ENCODE data around the gene GNPAT. TPM values are rescaled to one million over a fixed set of nuclear protein-coding genes. Genes with fewer than 3 reads are reported as not detected.

The GNPAT gene
- total and polyA plus RNA-seq, 2 of the 8 experiments (the other 6 are each of a cell fraction or from before 2014, with no cell fraction given), result 22.9 to 47.4 TPM

DNA sequence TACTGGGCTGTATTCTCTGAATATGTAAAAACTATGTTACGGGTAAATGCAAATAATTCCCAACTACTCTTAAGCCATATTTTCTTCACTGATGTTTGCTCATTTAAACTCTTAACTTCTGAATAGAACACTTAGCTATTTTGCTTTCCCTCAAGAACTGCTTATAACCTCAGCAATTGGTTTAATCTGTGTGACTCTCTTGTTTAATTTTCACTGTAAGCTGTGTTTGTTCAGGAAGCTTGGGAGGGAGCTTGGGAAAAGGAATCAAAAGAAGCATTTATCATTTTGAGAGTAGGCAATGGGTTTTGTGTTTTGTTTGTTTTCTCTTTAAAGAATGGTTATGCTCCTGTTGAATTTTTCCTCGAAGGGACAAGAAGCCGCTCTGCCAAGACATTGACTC is 24.4 kb downstream of the GNPAT start:
- Histone ChIP-seq H4K91ac (replicated peaks; ENCODE audit: insufficient read length, low read length) (no peak overlapping the region), H4K20me1 (replicated peaks in 1 of 2; ENCODE audit: control insufficient read depth in 1 of 2, insufficient read depth in 2 of 2, low read length in 2 of 2) (peaks cover 2 to 3% of the 10 kb centered on the region in 2 experiments), H3K4me2 (ENCODE audit: insufficient read depth in 1 of 2, low read depth in 2 of 2, low read length in 2 of 2) (no peak overlapping the region), H3K56ac (replicated peaks; ENCODE audit: insufficient read length, low read depth, low read length) (no peak overlapping the region), H2AK5ac (ENCODE audit: low read depth, low read length) (no peak overlapping the region), H2BK12ac (ENCODE audit: low read depth, low read length) (no peak overlapping the region), H3K9ac (replicated peaks in 1 of 4; ENCODE audit: extremely low read depth in 1 of 4, low read depth in 3 of 4, low read length in 3 of 4) (no peak overlapping the region), H3K18ac (ENCODE audit: extremely low read depth, low read length) (no peak overlapping the region), H3K36me3 (ENCODE audit: control insufficient read depth in 2 of 4, insufficient read depth in 4 of 4, low read length in 3 of 4) (peaks cover 7 to 46% (median 33%) of the 10 kb centered on the region in 4 experiments; a peak in 7 of 8 replicates), H3K23ac (ENCODE audit: insufficient read length) (no peak overlapping the region), H3K27me3 (replicated peaks in 1 of 4; ENCODE audit: control insufficient read depth in 3 of 4, extremely low read depth in 1 of 4, insufficient read depth in 3 of 4, low read length in 3 of 4) (no peaks in the 10 kb centered on the region), H3K4ac (replicated peaks; ENCODE audit: insufficient read length, low read depth, low read length) (no peak overlapping the region), H2BK5ac (ENCODE audit: low read depth, low read length) (no peak overlapping the region), H2BK20ac (ENCODE audit: low read length) (no peak overlapping the region), H3K9me3 (ENCODE audit: insufficient read depth in 2 of 2, low read depth in 1 of 2, low read length in 1 of 2) (no peaks in the 10 kb centered on the region), H3K23me2 (ENCODE audit: low read depth, low read length) (no peaks in the 10 kb centered on the region), H3K79me1 (ENCODE audit: low read depth, low read length) (no peaks in the 10 kb centered on the region), H2BK15ac (ENCODE audit: low read length) (no peak overlapping the region), H3K79me2 (ENCODE audit: control insufficient read depth in 1 of 2, insufficient read depth in 2 of 2, low read length in 2 of 2) (no peaks in the 10 kb centered on the region), H4K5ac (ENCODE audit: insufficient read length, low read depth, low read length) (no peak overlapping the region), H3K27ac (ENCODE audit: low read depth, low read length) (no peak overlapping the region), H3K4me3 (ENCODE audit: extremely low read depth in 1 of 4, insufficient read depth in 2 of 4, low read depth in 3 of 4, low read length in 4 of 4) (no peak overlapping the region), H4K8ac (ENCODE audit: extremely low read depth, insufficient read depth, low read length) (no peak overlapping the region), H2AFZ (ENCODE audit: low read length) (no peak overlapping the region), H2BK120ac (replicated peaks; ENCODE audit: low read depth, low read length) (no peak overlapping the region), H3K4me1 (replicated peaks in 1 of 4; ENCODE audit: control insufficient read depth in 3 of 4, insufficient read depth in 4 of 4, low read length in 3 of 4) (no peaks in the 10 kb centered on the region), H3K14ac (ENCODE audit: insufficient read length) (no peak overlapping the region)
- FAIRE-seq, result no peak
- no peak for DNase-seq (ENCODE audit: low read depth in 1 of 2, low spot score in 2 of 2)
- POLR2A ChIA-PET (ENCODE audit: partially characterized antibody), result no interaction called here
- CTCF ChIA-PET (ENCODE audit: partially characterized antibody), result interaction anchor here (1.5 kb wide), 1 partner anchor 50 kb away, joined by 3 read pairs; no protein-coding TSS in a partner anchor
- TF ChIP-seq ASH2L (IDR thresholded peaks at IDR 0.05; ENCODE audit: low read length) (no peak), SRF (IDR thresholded peaks at IDR 0.05; ENCODE audit: low read depth, low read length) (no peak), PHF8 (conservative IDR thresholded peaks at IDR 0.05; ENCODE audit: low read depth, low read length) (no peak), CBX8 (IDR thresholded peaks at IDR 0.05; ENCODE audit: borderline replicate concordance, low read depth, low read length) (no peak), RBBP5 (IDR thresholded peaks at IDR 0.05; ENCODE audit: borderline replicate concordance, low read depth, low read length) (no peak), SP1 (IDR thresholded peaks at IDR 0.05; ENCODE audit: low read depth, low read length) (no peak), RAD21 (IDR thresholded peaks at IDR 0.05 in 1 of 2, conservative IDR thresholded peaks at IDR 0.05 in 1 of 2; ENCODE audit: low read depth in 2 of 2, low read length in 2 of 2) (no peak)
- WGBS, 2 experiments (ENCODE audit: extremely low coverage in 1 of 2, insufficient coverage in 1 of 2, insufficient read length in 1 of 2, insufficient replicate concordance in 2 of 2, low coverage in 1 of 2, low lambda C conversion rate in 2 of 2, missing lambda C conversion rate in 1 of 2), result 94% methylated on average over 3 of the region's 3 CpGs; no CpG with 5 or more reads in 1 of the 2 experiments
